Left renal pelvis (tissue), 4 donors: Measurements from ENCODE around the gene HPS5. TPM values are rescaled to one million over a fixed set of nuclear protein-coding genes. Genes with fewer than 3 reads are reported as not detected.
"Not testable (repeated sequence)": the region's sequence is repeated elsewhere in the genome, so short reads cannot be mapped to it uniquely, and the experiment has no call there.

ENCODE experiments used
- DNase-seq, 4 donors: peaks; one replicate each; pipeline ENCODE4 v3.0.0-alpha.2; 2013; ENCODE audit warnings: low read depth in 4 of 4, low spot score in 3 of 4
- polyA plus RNA-seq, 4 donors: library from polyadenylated mRNA; unstranded; fragments of 120-200 nt; gene quantifications; one replicate each; pipeline ENCODE4 v1.2.1, GENCODE V29; 2013; ENCODE audit not compliant: insufficient read length in 4 of 4

The HPS5 gene
- polyA plus RNA-seq, 4 donors: 17.2 to 24.9 (median 21.3) TPM

- DNase-seq: not testable (repeated sequence)
Measured at GRCh38 chr11:18246379-18247190, 75.4 kb downstream of the HPS5 start.

- DNase-seq: no peak
Measured at GRCh38 chr11:18245396-18245795, 76.5 kb downstream of the HPS5 start.

- peak in 2 of 4 donors; percentile 10 to 29 for DNase-seq
Measured at GRCh38 chr11:18243783-18244362, 78.1 kb downstream of the HPS5 start.

- DNase-seq: no peak
Measured at GRCh38 chr11:18239655-18240054, 82.3 kb downstream of the HPS5 start.

- no peak for DNase-seq
Measured at GRCh38 chr11:18236664-18237356, 85.1 kb downstream of the HPS5 start, which contains the start of gene SAA4. TSS of gene SAA4 (minus strand) at chr11:18236802. CDS start at chr11:18235926, 876 bp downstream.

GRCh38 chr11:18235394-18236334, 86.3 kb downstream of the HPS5 start:
- no peak for DNase-seq

GRCh38 chr11:18233912-18234311, 88.0 kb downstream of the HPS5 start:
- no peak for DNase-seq

GRCh38 chr11:18230859-18231258, 91.1 kb downstream of the HPS5 start:
- DNase-seq: no peak

- DNase-seq: no peak
Measured at GRCh38 chr11:18229501-18229900, 92.4 kb downstream of the HPS5 start.

Other genes with a start within 250 kb of the HPS5 start
- 10 to 100 TPM; 21.8 to 45.1 (median 28.5) TPM for gene SAAL1, start 216.1 kb downstream of the HPS5 start, polyA plus RNA-seq
- gene MRGPRX3, start 189.6 kb downstream of the HPS5 start, polyA plus RNA-seq: not detected
- gene MRGPRX4, start 149.3 kb downstream of the HPS5 start, polyA plus RNA-seq: not detected
- gene SAA4, start 85.3 kb downstream of the HPS5 start, polyA plus RNA-seq: under 1 TPM in 1 of 4 donors, not detected in 3; 0.22 TPM
- gene SAA2, start 73.5 kb downstream of the HPS5 start, polyA plus RNA-seq: under 1 TPM in 1 of 4 donors, not detected in 3; 0.45 TPM
- gene SAA1, start 55.9 kb downstream of the HPS5 start, polyA plus RNA-seq: under 1 TPM in 1 of 4 donors, not detected in 3; 0.60 TPM
- gene GTF2H1, start 427 bp upstream of the HPS5 start, polyA plus RNA-seq: 10 to 100 TPM; 46.9 to 61.2 (median 53.1) TPM
- 100 to 1,000 TPM; 224 to 392 (median 302) TPM for gene LDHA, start 72.4 kb upstream of the HPS5 start, polyA plus RNA-seq
- gene LDHC, start 90.2 kb upstream of the HPS5 start, polyA plus RNA-seq: 1 to 10 TPM in 1 of 4 donors, under 1 TPM in 2, not detected in 1; 0.21 to 1.2 (median 0.34) TPM
- 1 to 10 TPM in 3 of 4 donors, under 1 TPM in 1; 0.42 to 1.3 (median 1.2) TPM for gene LDHAL6A, start 133.7 kb upstream of the HPS5 start, polyA plus RNA-seq
- 100 to 1,000 TPM in 3 of 4 donors, 10 to 100 TPM in 1; 86.4 to 165 (median 137) TPM for gene TSG101, start 204.8 kb upstream of the HPS5 start, polyA plus RNA-seq